ENCODE measurements around the gene PJA2. TPM values are rescaled to one million over a fixed set of nuclear protein-coding genes. Genes with fewer than 3 reads are reported as not detected.

Gene PJA2
- total RNA-seq, 1 donor: 101 TPM

- DNase-seq (ENCODE audit: insufficient read length, low spot score, missing footprints): no peak
- H3K79me2 ChIP-seq (ENCODE audit: insufficient read depth, low read length): peaks cover 34% of the 10 kb centered on the region
- H3K4me1 ChIP-seq (ENCODE audit: insufficient read depth, low read length): peaks cover 2% of the 10 kb centered on the region
- H2AFZ ChIP-seq (ENCODE audit: low read length): no peak overlapping the region
- H3K27me3 ChIP-seq (ENCODE audit: insufficient read depth, low read length): no peaks in the 10 kb centered on the region
- peaks cover 36% of the 10 kb centered on the region for H3K36me3 ChIP-seq (ENCODE audit: insufficient read depth, low read length)
- no peak overlapping the region for H3K4me2 ChIP-seq (ENCODE audit: insufficient read depth, low read length)
- TF ChIP-seq CTCF (IDR thresholded peaks at IDR 0.05; ENCODE audit: extremely low read depth, low read depth, low read length): no peak
- H3K9me3 ChIP-seq (ENCODE audit: low read depth, low read length): no peaks in the 10 kb centered on the region
- H3K27ac ChIP-seq (ENCODE audit: low read depth, low read length): no peak overlapping the region
- peaks cover 16% of the 10 kb centered on the region for H4K20me1 ChIP-seq (ENCODE audit: insufficient read depth, low read length)
- H3K4me3 ChIP-seq (ENCODE audit: insufficient read depth, low read length): no peak overlapping the region
These were observed 62.4 kb downstream of the PJA2 start for GRCh38 chr5:109347252-109347888.

DNA sequence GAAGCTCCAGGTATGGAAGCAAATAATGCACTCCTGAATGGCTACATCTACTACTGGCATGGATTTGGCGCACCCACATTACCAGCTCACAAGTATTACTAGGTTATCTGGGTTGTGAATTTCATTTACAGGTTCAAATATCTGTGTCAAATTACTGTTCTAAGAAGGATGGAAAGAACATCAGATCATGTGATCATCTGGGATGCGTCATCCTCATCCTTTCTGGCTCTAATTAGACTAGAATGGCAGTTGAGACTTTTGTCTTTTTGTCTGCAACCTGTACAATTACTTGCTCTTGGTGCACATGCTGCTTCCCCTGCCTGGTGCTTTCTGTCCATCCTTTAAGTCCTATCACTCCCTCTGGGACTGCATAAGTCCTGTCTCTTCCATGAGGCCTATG is 64.1 kb downstream of the PJA2 start:
- peaks cover 36% of the 10 kb centered on the region for H3K36me3 ChIP-seq (ENCODE audit: insufficient read depth, low read length)
- H3K4me1 ChIP-seq (ENCODE audit: insufficient read depth, low read length): peaks cover 2% of the 10 kb centered on the region
- H3K27me3 ChIP-seq (ENCODE audit: insufficient read depth, low read length): no peaks in the 10 kb centered on the region
- no peak overlapping the region for H2AFZ ChIP-seq (ENCODE audit: low read length)
- no peak overlapping the region for H3K27ac ChIP-seq (ENCODE audit: low read depth, low read length)
- H3K4me3 ChIP-seq (ENCODE audit: insufficient read depth, low read length): no peak overlapping the region
- H3K79me2 ChIP-seq (ENCODE audit: insufficient read depth, low read length): peaks cover 31% of the 10 kb centered on the region
- H3K9me3 ChIP-seq (ENCODE audit: low read depth, low read length): no peaks in the 10 kb centered on the region
- H3K4me2 ChIP-seq (ENCODE audit: insufficient read depth, low read length): no peak overlapping the region
- DNase-seq (ENCODE audit: insufficient read length, low spot score, missing footprints): no peak
- no peak for TF ChIP-seq CTCF (IDR thresholded peaks at IDR 0.05; ENCODE audit: extremely low read depth, low read depth, low read length)
- peaks cover 15% of the 10 kb centered on the region for H4K20me1 ChIP-seq (ENCODE audit: insufficient read depth, low read length)

DNA sequence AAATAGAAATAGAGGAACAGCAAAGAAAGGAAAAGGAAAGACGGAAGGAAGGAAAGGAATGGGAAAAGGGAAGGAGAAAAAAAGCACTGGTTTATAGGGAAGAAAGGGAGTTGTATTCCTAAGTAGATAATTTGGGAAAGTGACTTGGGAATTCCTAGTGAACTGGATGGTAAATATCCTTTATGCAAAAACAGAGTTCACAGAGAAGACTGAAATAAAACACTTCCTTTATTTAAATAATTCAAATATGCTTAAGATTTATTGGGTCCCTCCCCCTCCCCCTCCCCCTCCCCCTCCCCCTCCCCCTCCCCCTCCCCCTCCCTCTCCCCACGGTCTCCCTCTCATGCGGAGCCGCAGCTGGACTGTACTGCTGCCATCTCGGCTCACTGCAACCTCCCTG is 69.4 kb downstream of the PJA2 start:
- DNase-seq (ENCODE audit: insufficient read length, low spot score, missing footprints): no peak
- H3K79me2 ChIP-seq (ENCODE audit: insufficient read depth, low read length): no peaks in the 10 kb centered on the region
- H3K27ac ChIP-seq (ENCODE audit: low read depth, low read length): no peak overlapping the region
- no peaks in the 10 kb centered on the region for H3K9me3 ChIP-seq (ENCODE audit: low read depth, low read length)
- peaks cover 32% of the 10 kb centered on the region for H3K36me3 ChIP-seq (ENCODE audit: insufficient read depth, low read length)
- no peak overlapping the region for H2AFZ ChIP-seq (ENCODE audit: low read length)
- H4K20me1 ChIP-seq (ENCODE audit: insufficient read depth, low read length): peaks cover 4% of the 10 kb centered on the region
- TF ChIP-seq CTCF (IDR thresholded peaks at IDR 0.05; ENCODE audit: extremely low read depth, low read depth, low read length): no peak
- H3K27me3 ChIP-seq (ENCODE audit: insufficient read depth, low read length): no peaks in the 10 kb centered on the region
- H3K4me1 ChIP-seq (ENCODE audit: insufficient read depth, low read length): no peaks in the 10 kb centered on the region
- H3K4me3 ChIP-seq (ENCODE audit: insufficient read depth, low read length): no peak overlapping the region
- H3K4me2 ChIP-seq (ENCODE audit: insufficient read depth, low read length): no peak overlapping the region

GRCh38 chr5:109335114-109335513 is 74.7 kb downstream of the PJA2 start:
- H3K27me3 ChIP-seq (ENCODE audit: insufficient read depth, low read length): no peaks in the 10 kb centered on the region
- no peak for DNase-seq (ENCODE audit: insufficient read length, low spot score, missing footprints)
- peaks cover 1% of the 10 kb centered on the region for H3K4me1 ChIP-seq (ENCODE audit: insufficient read depth, low read length)
- H2AFZ ChIP-seq (ENCODE audit: low read length): no peak overlapping the region
- TF ChIP-seq CTCF (IDR thresholded peaks at IDR 0.05; ENCODE audit: extremely low read depth, low read depth, low read length): no peak
- H3K79me2 ChIP-seq (ENCODE audit: insufficient read depth, low read length): no peaks in the 10 kb centered on the region
- H3K36me3 ChIP-seq (ENCODE audit: insufficient read depth, low read length): peaks cover 30% of the 10 kb centered on the region
- no peaks in the 10 kb centered on the region for H3K9me3 ChIP-seq (ENCODE audit: low read depth, low read length)
- H3K27ac ChIP-seq (ENCODE audit: low read depth, low read length): no peak overlapping the region
- no peak overlapping the region for H3K4me2 ChIP-seq (ENCODE audit: insufficient read depth, low read length)
- peaks cover 7% of the 10 kb centered on the region for H4K20me1 ChIP-seq (ENCODE audit: insufficient read depth, low read length)
- H3K4me3 ChIP-seq (ENCODE audit: insufficient read depth, low read length): no peak overlapping the region
